ENCODE measurements around the gene PRDM2.

PRDM2 gene

DNA sequence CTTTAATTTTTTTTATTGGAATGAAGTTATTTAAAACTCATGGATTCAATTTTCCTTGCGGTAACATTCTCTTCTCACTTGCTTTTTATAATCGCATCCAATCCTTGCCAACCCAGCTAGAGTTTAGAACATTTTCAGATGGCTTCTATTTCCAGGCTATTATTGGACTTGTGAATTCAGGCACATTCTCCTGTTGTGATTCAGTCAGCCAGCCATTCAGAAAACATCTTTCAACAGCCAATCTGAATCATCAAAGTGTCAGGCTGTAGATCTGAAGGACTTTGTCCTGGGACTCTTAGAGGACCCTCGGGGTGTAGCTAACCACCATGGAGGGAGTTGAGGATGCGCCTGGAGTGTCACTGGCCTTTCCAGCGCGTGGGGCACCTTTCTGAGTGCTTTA lies 92.4 kb downstream of the PRDM2 start:
- DNase-seq (ENCODE audit: low read depth in 2 of 2) = no peak

DNA sequence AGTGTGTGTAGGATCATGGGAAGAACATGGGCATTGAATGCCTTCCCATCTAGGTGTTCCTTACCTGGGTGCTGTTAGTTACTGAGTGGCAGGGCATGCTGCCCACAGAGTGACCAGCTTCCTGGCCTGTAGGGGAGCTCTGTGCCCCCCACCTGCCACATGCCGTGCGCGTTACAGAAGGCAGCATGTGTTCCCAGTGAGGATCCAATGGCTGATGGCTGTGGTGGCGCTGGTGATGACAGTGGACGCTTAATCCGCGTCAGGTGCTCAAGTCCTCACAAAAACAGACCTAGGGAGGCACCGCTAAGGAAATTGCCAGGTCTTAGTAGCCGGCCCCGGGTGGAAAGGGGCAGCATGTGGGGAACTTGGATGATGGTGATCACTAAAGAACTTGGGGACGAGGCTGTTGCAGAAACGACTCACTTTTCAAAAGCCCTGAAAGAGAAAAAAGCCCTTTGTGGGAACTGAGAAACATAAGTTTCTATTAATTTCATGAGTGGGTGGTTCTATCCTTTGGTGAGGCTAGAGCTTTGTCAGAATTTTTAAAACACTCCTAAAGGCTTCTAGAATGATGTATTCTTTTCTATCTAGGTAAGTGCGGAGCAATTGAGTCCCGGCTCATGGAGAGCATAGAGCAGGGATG lies 93.2 kb downstream of the PRDM2 start:
- DNase-seq (ENCODE audit: low read depth in 2 of 2) = no peak

DNA sequence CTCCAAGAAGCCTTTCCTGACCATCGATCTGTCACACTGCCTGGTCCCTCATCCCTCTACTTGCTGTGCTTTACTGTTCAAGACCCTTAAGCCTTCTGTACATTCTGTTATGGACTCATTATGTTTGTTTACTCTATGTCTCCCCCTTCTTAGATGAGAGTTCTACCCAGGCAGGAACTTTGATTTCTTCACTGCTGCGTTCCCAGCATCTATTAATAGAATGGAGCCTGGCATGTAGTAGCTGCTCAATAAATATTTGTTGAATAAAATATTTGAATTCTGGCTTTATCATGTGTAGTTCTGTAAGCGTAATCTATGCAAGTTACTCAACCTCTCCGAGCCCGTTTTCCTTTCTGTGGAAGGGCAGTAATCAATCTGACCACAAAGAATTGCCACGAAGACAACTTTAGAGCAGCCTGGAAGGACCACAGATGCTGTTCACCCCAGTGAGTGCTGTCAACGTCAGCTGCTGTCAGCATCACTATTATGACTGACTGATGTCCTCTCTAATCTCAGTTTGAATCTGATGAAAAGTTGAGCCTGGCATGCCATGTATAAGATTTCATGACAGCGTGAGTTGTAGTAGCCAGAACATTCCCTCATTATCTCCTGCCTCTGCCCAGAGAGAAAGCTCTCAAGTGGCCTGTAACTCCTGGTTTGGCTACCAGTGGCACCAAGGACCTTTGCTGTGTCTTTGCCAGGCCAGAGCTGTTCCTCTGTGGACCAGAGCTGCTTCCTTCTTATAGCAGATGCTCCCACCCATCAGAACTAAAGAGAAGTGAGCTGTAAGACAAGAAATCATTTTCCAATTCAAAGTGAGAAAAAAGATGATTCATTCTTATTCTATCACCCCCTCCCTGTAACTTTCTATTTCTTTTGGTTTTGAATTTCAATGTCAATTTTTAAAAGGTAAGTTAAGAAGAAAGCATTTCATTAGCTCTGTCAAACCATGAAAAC lies 94.5 kb downstream of the PRDM2 start:
- no peak for DNase-seq (ENCODE audit: low read depth in 2 of 2)

DNA sequence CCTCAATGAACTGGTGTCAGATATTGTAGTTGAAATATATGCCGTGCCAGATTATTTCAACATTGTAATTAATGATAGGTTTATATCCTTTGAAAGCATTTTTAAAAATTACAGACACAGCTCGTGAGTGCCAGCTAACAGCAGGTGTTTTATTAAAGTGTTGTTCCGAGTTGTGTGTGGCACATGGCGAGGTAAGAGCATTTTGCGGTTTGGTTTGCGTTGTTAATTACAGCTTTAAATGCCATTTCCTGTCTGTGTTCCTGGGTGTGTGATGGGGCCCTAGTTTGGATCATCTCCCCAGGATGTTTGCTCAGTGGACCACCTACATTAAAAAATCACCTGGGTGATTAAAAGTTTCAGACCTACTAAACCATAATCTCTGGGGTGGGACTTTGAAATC lies 97.4 kb downstream of the PRDM2 start:
- DNase-seq (ENCODE audit: low read depth in 2 of 2) = no peak

DNA sequence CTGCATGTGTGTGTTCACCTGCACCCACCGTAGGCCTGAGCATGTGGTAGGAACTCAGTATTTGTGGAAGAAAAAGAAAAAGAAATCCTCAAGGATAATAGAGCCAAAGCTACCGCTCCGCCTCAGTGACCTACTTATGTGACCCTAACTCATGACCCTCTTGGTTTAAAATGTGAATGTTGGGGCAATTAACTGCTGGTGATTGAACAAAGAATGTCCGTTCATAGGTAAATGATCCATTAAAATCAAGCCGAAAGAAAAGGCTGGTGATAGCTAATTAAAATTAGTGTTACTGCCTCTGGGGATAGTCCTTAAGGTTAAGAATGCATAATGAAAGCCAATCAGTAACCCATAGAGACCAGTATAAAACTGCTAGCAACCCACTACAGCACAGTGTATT lies 98.1 kb downstream of the PRDM2 start:
- DNase-seq (ENCODE audit: low read depth in 2 of 2) = no peak

DNA sequence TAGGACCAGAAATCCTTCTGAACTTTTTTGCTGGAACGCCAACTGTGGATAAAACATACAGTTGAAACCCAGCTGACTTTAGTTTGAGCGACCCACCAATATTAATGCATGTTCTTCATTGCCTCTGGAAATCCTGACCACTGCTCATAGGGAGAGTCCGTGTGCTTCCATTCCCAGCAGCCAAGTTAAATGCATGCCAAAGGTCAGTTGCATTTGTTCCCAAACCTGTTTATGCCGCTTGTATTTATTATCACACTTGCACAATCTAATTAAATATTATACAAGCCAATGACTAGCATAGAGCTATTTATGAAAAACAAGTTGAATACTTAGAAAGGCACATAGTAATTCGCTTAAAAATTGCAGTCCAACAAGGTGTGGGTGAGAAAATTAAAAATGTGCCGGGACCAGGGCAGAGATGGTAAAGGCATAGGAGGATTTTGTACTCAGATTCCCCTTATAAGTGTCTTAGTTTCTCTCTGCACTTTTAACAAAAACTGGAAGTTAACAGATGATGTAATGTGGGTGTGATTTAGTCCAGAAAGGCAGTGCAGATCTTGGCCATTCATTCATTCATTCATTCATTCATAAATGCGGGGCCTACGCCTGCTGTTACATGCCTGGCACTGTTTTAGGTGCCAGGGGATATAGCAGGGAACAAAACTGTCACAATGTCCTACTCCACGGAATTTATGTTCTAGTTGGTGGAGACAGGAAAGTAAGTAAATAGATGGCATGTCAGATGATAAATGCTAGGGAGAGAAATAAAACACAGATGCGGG lies 99.7 kb downstream of the PRDM2 start:
- no peak for DNase-seq (ENCODE audit: low read depth in 2 of 2)

DNA sequence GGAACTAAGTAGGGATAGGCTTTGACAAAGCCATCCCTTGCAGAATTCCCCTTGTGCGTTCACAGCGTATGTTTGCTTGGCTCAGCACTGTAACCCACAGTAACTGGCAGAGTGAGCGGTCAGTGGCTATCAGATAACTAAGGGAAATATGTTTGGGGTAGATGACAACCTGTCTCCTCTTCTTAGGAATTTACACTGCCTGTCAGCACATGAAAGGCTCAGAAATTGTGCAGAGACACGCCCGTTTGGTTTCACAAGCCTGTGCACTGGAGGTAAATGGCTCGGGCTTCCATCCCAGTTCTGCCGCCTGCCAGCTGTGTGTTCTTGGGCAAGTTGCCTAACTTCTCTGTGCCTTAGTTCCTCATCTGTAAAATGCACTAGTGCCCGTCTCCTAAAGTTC lies 101.2 kb downstream of the PRDM2 start:
- no peak for DNase-seq (ENCODE audit: low read depth in 2 of 2)

DNA sequence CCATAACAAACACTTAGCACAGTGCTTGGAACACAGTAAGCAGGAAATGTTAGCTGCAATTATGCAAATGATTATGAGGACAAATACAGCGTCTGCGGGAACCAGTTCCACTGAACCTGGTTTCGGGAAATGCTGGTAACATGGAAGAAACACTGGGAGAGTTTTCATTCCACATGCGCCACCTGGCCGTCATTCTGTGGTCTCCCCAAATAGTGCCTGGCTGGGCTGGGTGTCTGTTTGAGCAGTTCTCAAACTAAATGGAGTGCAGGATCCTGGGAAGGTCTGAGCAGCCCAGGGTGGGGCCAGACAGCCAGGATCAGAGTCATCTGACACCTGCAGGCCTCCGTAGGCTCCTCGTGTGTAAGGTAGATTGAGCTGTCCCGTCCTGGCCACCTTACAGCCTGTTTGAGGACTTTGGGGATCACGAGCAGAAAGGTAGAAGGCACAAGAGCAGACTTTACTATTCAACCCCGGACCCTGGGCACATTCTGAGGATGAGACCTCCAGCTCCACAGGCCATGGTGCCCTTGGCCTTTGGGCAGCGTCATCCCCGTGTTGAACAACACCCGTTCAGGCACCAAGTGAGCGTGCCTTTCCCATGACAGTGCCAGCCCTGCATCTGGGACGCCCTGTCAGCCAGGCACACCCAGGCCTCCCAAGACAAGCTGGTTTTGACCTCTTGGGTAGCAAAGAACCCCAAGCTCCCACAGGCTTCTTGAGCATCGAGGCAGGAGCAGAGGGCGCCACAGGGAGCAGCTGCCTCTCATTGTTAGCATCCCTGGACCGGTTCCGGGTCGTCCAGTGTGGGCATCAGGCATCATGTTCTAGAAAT lies 101.9 kb downstream of the PRDM2 start:
- DNase-seq (ENCODE audit: low read depth in 2 of 2) = no peak

DNA sequence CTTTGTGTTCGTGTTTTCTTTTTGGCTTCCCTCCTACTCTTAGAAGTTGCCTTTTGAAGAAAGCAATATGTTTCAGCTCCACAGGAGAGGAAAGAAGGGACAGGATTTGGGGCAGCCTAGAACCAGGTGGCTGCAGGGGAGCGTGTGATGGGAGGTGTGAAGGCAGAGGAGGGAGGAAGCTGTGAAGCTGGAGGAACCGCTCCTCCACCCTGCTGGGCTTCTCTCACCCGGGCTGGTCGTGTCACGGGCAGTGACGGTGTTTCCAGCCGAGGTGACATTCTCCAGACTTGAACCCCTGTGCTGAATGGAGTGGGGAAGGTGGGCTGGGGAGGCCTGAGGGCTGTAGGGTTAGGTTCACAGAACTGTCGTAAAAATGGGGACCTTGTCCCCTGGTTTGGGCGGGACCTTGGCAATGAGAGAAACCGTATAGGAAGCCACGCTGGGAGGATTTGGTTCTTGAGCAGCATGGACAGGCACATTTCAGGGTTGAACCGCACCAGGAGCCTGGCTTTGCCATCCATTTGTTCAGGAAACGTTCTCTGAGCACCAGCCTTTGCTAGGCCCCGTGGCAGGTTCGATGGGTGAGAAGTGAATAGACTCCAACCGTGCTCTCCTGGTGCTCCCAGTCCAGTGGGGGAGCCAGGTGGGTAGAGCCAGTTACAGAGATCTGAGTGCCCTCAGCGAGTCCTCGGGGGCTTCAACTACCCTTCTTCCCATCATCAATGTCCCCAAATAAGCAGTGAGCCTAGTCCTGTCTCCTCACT lies 103.0 kb downstream of the PRDM2 start:
- no peak for DNase-seq (ENCODE audit: low read depth in 2 of 2)

DNA sequence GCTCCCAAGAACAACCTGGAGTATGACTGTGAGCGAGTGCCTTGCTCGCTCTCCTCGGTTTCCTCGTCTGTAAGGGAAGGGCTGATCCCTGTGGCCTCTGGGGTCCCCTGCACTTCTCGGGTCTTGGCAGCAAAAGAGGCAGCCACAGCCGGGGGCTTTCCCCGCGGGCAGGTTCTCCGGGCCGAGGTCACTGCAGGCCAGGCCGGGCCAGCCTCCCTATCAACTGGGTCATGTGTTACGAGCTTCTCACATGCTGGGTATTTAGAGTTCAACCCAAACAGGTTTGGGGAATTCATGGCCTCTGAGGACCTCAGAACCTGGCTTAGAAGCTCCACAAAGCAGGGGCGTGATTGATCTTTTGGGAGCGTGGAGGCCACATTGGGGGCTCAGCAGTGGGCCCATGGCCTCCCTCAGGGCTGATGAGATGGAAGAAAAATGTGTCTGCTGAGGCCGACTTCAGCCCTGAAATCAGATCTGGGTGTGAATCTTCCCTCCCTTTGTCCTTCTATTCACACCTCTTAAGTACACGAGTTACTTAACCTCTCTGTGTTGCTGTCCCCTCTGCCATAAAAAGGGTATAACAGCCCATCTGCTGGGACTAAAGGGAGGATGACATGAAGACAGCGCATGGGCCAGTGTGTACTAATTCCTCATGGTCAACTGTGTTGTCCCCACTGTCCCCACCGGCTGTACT lies 103.7 kb downstream of the PRDM2 start:
- DNase-seq (ENCODE audit: low read depth in 2 of 2) = no peak

DNA sequence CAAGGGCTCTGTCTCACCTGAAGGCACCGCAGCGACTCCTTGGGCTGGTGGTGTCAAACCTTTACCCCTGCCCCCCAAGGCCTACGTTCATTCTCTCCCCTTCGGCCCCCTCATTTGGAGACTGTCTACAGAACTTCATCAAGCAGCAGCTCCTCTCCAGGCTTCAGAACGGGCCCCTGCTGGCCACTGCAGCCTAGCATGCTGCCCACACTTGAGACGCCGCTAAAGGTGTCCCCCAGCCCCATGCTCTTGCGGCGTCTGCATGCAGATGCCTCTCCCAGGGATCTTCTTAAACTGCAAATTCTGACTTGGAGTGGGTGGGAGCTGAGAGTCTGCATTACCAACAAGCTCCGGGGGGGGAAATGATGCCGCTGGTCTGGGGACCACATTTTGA lies 104.2 kb downstream of the PRDM2 start:
- DNase-seq (ENCODE audit: low read depth in 2 of 2) = no peak

DNA sequence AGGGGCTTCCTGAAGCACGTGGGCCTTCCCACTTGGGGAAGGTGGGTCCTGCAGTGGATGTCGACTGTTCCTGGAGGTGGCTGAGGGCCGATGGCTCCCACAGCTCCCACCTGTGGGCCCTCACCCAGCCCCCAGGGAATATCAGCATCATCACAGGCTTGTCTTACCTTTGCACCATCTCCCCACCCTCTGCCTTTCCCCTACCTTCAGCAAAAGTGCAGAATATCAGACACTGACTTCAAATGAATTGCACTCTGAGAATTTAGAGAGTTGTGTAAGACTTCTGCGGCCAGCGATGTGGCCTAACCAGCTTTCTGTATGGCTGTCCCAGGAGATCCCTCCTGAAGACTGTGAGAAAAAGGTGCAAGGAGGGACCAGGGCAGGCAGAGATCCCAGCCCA lies 105.4 kb downstream of the PRDM2 start:
- no peak for DNase-seq (ENCODE audit: low read depth in 2 of 2)

DNA sequence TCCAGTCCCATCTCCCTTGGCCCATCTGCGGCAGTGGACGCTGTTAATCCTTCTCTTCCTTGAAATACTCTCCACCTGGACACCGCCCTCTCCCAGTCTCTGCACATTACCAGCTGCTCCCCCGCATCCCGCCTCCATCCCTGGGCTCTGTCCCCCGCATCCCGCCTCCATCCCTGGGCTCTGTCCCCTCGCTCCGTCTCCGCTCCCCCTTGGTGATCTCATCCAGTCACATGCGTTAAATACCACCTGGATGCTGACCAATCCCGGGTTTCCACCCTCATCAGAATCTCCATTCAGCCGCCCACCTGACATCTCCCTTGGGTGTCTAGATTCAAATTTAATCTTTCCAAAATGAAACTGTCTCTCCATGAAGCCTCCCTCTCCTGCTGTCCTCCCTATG lies 106.1 kb downstream of the PRDM2 start:
- DNase-seq (ENCODE audit: low read depth in 2 of 2) = no peak

DNA sequence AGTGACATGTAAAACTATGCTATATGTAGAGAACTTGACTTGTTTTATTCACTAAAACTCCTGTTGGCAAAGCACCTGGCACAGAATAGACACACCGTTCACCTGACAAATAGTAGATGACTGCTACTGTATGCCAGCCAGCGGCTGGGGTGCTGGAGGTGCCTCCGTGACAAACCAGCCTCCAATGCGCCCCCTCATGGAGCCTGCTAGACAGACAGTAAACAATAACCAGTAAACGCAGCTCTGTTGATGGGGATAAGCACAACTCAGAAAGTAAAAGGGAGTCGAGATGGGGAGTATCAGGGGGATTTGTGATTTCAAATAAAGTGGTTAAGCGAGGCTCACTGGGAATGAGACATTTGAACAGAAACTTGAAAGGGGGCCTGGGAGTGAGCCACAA lies 107.2 kb downstream of the PRDM2 start:
- no peak for DNase-seq (ENCODE audit: low read depth in 2 of 2)

DNA sequence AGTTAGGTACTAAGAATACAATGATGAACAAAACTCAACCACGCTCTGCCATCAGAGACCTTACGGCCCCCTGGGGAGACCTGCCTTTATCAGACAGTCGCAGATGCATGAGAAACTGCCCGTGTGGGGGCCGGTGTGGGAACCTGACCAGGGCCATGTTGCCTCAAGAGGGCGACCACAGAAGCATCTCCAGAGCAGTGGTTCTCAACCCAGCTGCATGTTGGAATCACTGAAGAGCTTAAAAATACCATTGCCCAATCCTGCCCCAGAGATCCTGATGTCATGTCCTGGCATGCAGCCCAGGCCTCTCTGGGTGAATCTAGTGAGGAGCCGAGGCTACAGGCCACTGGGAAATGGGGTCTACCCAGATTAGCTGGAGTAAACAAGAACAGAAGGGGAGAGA lies 108.7 kb downstream of the PRDM2 start:
- DNase-seq (ENCODE audit: low read depth in 2 of 2) = no peak

DNA sequence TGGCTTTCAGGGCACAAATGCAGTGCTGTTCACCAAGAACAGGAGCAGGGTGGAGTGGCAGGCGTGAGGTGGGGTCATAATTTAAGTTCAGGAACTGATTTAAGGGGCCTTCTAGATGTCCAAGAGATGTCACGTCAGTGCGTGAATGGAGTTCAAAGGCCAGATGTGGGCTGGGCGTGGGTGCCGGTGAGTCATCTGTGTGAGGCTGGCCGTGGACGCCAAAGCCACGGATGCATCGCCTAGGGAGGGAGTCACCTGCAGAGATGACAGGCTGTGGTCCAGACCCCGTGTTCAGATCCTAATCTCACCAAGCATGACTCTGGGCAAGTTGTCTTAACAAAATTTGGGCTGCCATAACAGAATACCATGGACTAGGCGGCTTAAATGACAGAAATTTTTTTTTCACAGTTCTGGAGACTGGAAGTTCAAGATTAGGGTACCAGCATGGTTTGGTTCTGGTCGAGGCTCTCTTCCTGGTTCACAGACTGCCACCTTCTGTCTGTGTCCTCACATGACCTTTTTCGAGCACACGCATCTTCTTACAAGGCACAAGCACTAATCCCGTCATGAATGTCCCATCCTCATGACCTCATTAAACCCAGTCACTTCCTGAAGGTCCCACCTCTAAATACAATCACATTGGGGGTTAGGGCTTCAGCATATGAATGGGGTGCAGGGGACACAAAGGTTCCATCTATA lies 109.6 kb downstream of the PRDM2 start:
- DNase-seq (ENCODE audit: low read depth in 2 of 2) = no peak

DNA sequence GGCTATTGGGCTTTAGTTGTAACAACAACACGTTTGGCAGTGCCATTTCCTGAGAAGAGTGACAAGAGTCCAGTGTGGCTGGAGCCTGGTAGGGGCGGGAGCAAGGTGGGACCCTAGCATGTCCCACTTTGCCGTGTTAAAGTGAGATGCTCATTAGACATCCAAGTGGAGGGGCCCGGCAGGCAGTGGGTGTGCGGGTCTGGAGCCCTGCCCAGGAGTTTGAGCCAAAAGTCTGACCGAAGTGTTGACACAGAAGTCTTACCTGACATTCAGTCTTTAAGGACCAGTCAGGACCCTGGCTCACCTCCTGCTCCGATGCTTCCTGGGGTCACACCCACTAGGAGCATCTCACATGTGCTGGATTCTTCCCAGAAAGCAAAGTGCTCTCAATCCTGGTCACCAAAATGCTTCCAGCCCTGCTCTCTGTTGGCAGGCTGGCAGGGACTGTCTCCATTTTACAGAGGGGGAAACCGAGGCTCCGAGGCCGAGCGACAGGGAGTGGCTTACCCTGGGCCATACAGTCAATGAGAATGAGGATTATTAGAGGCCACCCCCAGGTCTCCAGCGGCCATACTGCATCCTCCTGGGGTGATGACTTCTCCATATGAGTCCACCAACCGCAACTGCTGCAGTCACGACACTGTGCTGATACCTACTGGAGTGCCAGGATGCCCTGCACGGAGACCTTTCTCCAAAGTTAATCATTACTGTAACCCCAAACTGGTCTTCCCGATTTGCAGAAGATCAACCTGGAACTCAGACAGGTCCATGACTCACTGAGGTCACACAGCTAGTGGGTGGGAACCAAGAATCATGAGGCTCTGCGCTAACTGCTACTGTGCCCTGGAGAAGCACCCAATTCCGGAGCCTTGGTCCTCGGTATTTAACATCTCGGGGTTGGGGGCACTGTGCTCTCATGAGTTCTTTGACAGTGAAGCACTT lies 112.7 kb downstream of the PRDM2 start:
- DNase-seq (ENCODE audit: low read depth in 2 of 2) = no peak

DNA sequence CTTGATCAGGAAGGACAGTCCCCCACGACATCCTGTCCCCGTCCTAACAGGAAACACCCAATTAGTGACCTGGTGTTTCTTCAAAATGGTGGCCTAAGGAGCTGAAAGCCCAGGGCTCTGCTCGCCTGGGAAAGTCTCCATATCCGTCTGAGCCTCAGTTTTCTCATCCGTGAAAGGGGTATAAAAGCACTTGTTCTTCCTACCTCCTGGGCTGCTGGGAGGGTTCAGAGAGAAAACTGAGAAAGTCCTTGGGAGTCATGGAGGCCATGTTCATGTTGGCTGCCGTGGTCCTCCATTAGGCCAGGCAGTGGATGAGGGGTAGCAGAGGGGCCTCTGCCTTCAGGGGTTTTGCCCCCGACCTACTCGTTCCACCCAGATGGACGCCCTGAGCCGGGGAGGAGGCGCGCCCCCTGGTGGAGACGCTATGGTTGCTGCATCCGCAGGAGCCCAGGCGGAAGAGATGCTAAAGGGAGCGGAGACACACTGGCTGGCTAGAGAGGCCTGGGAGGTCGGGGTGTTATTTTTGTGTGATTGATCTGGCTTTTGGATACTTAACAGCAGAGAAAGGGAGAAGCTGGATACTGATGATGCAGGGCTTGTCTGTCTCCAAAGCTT lies 113.5 kb downstream of the PRDM2 start:
- peak; percentile 31 to 60 for DNase-seq (ENCODE audit: low read depth in 2 of 2)
